Measurements from ENCODE around the gene SH3GL1.

The SH3GL1 gene

GRCh38 chr19:4391306-4391693 is 9.0 kb downstream of the SH3GL1 start:
- Histone ChIP-seq H3K27ac (ENCODE audit: low read depth, low read length, poor library complexity, severe bottlenecking) (no peak overlapping the region), H2AFZ (ENCODE audit: low read length) (no peak overlapping the region), H3K79me2 (ENCODE audit: insufficient read depth, low read length) (peaks cover 20% of the 10 kb centered on the region), H3K4me1 (ENCODE audit: insufficient read depth, low read length, severe bottlenecking) (no peaks in the 10 kb centered on the region), H4K20me1 (ENCODE audit: insufficient read depth, low read length) (no peaks in the 10 kb centered on the region), H3K4me3 (ENCODE audit: low read depth, low read length, poor library complexity, severe bottlenecking) (no peak overlapping the region), H3K36me3 (ENCODE audit: insufficient read depth, low read length) (peaks cover 20% of the 10 kb centered on the region), H3K9me3 (ENCODE audit: low read length) (no peaks in the 10 kb centered on the region), H3K9ac (ENCODE audit: low read length) (no peak overlapping the region), H3F3A (ENCODE audit: insufficient read depth, low read length) (no peaks in the 10 kb centered on the region), H3K4me2 (ENCODE audit: low read length) (no peak overlapping the region), H3K27me3 (ENCODE audit: insufficient read depth, low read length) (no peaks in the 10 kb centered on the region), H3K9me2 (ENCODE audit: low read depth, low read length) (no peaks in the 10 kb centered on the region)
- TF ChIP-seq EZH2 (IDR thresholded peaks at IDR 0.05; ENCODE audit: borderline replicate concordance, low read length): no peak
- TF ChIP-seq, protein P1, sequence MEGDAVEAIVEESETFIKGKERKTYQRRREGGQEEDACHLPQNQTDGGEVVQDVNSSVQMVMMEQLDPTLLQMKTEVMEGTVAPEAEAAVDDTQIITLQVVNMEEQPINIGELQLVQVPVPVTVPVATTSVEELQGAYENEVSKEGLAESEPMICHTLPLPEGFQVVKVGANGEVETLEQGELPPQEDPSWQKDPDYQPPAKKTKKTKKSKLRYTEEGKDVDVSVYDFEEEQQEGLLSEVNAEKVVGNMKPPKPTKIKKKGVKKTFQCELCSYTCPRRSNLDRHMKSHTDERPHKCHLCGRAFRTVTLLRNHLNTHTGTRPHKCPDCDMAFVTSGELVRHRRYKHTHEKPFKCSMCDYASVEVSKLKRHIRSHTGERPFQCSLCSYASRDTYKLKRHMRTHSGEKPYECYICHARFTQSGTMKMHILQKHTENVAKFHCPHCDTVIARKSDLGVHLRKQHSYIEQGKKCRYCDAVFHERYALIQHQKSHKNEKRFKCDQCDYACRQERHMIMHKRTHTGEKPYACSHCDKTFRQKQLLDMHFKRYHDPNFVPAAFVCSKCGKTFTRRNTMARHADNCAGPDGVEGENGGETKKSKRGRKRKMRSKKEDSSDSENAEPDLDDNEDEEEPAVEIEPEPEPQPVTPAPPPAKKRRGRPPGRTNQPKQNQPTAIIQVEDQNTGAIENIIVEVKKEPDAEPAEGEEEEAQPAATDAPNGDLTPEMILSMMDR (IDR thresholded peaks at IDR 0.05; ENCODE audit: low read length): no peak

- H3K9me2 ChIP-seq (ENCODE audit: low read depth, low read length): no peaks in the 10 kb centered on the region
- no peak overlapping the region for H2AFZ ChIP-seq (ENCODE audit: low read length)
- H3F3A ChIP-seq (ENCODE audit: insufficient read depth, low read length): no peaks in the 10 kb centered on the region
- H3K4me2 ChIP-seq (ENCODE audit: low read length): no peak overlapping the region
- H4K20me1 ChIP-seq (ENCODE audit: insufficient read depth, low read length): no peaks in the 10 kb centered on the region
- H3K4me3 ChIP-seq (ENCODE audit: low read depth, low read length, poor library complexity, severe bottlenecking): no peak overlapping the region
- peaks cover 20% of the 10 kb centered on the region for H3K79me2 ChIP-seq (ENCODE audit: insufficient read depth, low read length)
- no peaks in the 10 kb centered on the region for H3K27me3 ChIP-seq (ENCODE audit: insufficient read depth, low read length)
- no peak for TF ChIP-seq EZH2 (IDR thresholded peaks at IDR 0.05; ENCODE audit: borderline replicate concordance, low read length)
- TF ChIP-seq, protein P1 (IDR thresholded peaks at IDR 0.05; ENCODE audit: low read length): no peak
- no peaks in the 10 kb centered on the region for H3K4me1 ChIP-seq (ENCODE audit: insufficient read depth, low read length, severe bottlenecking)
- H3K27ac ChIP-seq (ENCODE audit: low read depth, low read length, poor library complexity, severe bottlenecking): no peak overlapping the region
- peaks cover 20% of the 10 kb centered on the region for H3K36me3 ChIP-seq (ENCODE audit: insufficient read depth, low read length)
- no peak overlapping the region for H3K9ac ChIP-seq (ENCODE audit: low read length)
- no peaks in the 10 kb centered on the region for H3K9me3 ChIP-seq (ENCODE audit: low read length)
Measured at GRCh38 chr19:4390567-4391305, 9.6 kb downstream of the SH3GL1 start.

DNA sequence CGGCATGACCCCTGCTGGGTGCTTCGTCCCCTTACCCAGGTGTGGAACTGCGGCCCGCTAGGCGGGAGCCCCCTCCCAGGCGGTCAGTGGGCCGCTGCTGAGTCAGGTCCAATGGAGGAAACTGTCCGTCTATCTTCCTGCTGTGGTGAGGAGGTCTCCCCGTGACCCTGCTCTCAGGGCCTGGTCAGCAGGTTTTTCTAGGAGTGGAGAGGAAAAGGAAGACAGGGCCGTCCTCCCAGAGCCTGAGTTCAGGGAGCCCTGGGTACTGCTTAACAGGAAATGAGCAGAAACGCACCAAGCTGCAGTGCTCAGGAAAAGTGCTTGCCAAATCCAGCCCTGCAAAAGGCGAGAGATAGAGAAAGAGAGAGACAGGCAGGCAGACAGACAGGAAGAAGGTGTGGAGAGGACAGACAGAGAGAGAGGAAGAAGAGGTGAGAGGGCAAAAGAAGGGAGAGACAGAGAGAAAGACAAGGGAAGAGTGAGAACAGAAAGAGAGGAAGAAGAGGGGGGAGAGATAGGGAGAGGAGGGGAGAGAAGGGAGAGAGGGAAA is 10.3 kb downstream of the SH3GL1 start:
- Histone ChIP-seq H2AFZ (ENCODE audit: low read length) (no peak overlapping the region), H3K79me2 (ENCODE audit: insufficient read depth, low read length) (peaks cover 20% of the 10 kb centered on the region), H3K9me2 (ENCODE audit: low read depth, low read length) (no peaks in the 10 kb centered on the region), H3K4me2 (ENCODE audit: low read length) (no peak overlapping the region), H3K9me3 (ENCODE audit: low read length) (no peaks in the 10 kb centered on the region), H3K27me3 (ENCODE audit: insufficient read depth, low read length) (no peaks in the 10 kb centered on the region), H3K4me1 (ENCODE audit: insufficient read depth, low read length, severe bottlenecking) (no peaks in the 10 kb centered on the region), H3K27ac (ENCODE audit: low read depth, low read length, poor library complexity, severe bottlenecking) (no peak overlapping the region), H3K36me3 (ENCODE audit: insufficient read depth, low read length) (peaks cover 17% of the 10 kb centered on the region), H3K4me3 (ENCODE audit: low read depth, low read length, poor library complexity, severe bottlenecking) (no peak overlapping the region), H4K20me1 (ENCODE audit: insufficient read depth, low read length) (no peaks in the 10 kb centered on the region), H3F3A (ENCODE audit: insufficient read depth, low read length) (no peaks in the 10 kb centered on the region), H3K9ac (ENCODE audit: low read length) (no peak overlapping the region)
- no peak for TF ChIP-seq EZH2 (IDR thresholded peaks at IDR 0.05; ENCODE audit: borderline replicate concordance, low read length)
- TF ChIP-seq, protein P1 (IDR thresholded peaks at IDR 0.05; ENCODE audit: low read length): no peak
